Endothelial cell (in vitro differentiated cells): Measurements from ENCODE around the gene FBXO11. TPM values are rescaled to one million over a fixed set of nuclear protein-coding genes. Genes with fewer than 3 reads are reported as not detected.
A peak's percentile ranks its signal among the peaks of the same experiment; 100 is the strongest.

ENCODE experiments used
- DNase-seq: peaks from one replicate; pipeline ENCODE4 v3.0.0; 2021; ENCODE audit warnings: low spot score
- H3K27ac Mint-ChIP-seq: one replicate; pipeline ENCODE4 v1.8.0; 2021; ENCODE audit warnings: mixed read lengths, inconsistent platforms; ENCODE audit not compliant: unreplicated experiment
- H3K27me3 Mint-ChIP-seq: one replicate; pipeline ENCODE4 v1.8.0; 2021; ENCODE audit warnings: mild to moderate bottlenecking, moderate library complexity, mixed read lengths, inconsistent platforms; ENCODE audit not compliant: unreplicated experiment
- H3K36me3 Mint-ChIP-seq: one replicate; pipeline ENCODE4 v1.8.0; 2021; ENCODE audit warnings: mild to moderate bottlenecking, low read depth, mixed read lengths, inconsistent platforms; ENCODE audit not compliant: unreplicated experiment
- H3K4me1 Mint-ChIP-seq: one replicate; pipeline ENCODE4 v1.8.0; 2021; ENCODE audit warnings: mild to moderate bottlenecking, mixed read lengths, inconsistent platforms; ENCODE audit not compliant: unreplicated experiment
- H3K4me3 Mint-ChIP-seq: one replicate; pipeline ENCODE4 v1.8.0; 2021; ENCODE audit warnings: mild to moderate bottlenecking, mixed read lengths, inconsistent platforms; ENCODE audit not compliant: unreplicated experiment
- H3K9me3 Mint-ChIP-seq: one replicate; pipeline ENCODE4 v1.8.0; 2021; ENCODE audit warnings: mixed read lengths, inconsistent platforms; ENCODE audit not compliant: unreplicated experiment
- total RNA-seq: library from RNA; stranded (reverse); fragmentation: NEBNext Ultra II Directional; extraction: Animal tissue kit (Norgen Biotek cat#: 25700); gene quantifications from one replicate; pipeline ENCODE4 v1.2.1, GENCODE V29; 2021; ENCODE audit not compliant: unreplicated experiment
- TF ChIP-seq, protein P1 (sequence below): fragments of 200-600 bp; sonication (generic); IDR thresholded peaks from one replicate; pipeline ENCODE4 v1.5.0; 2021; ENCODE audit warnings: antibody characterized with exemption; ENCODE audit not compliant: unreplicated experiment

The FBXO11 gene
- total RNA-seq, 1 donor from 2014 or later: 84.6 TPM

DNA sequence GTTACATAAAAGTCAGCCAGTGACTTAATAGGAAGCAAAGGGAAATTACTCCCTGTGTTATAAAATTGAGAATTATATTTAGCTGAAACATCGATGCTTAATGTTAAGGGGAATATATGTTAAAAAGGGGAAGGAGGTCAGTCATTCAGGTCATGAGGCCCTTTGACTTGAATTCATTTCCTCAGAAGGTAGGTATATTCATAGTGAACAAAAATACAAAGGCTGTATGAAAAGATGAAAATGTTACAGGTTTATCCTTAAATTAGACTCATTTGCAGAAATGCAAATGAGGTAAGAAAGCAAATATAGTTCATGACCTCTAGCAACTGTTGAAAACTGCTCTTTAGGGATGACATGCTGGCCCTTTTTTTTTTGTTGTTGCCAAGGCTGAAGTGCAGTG is 102.5 kb downstream of the FBXO11 start:
- H3K27ac Mint-ChIP-seq: no peak overlapping the region
- H3K4me3 Mint-ChIP-seq: peak overlapping the region; percentile 86
- H3K4me1 Mint-ChIP-seq: peaks cover 10% of the 10 kb centered on the region
- no peaks in the 10 kb centered on the region for H3K9me3 Mint-ChIP-seq
- DNase-seq: no peak
- TF ChIP-seq, protein P1, sequence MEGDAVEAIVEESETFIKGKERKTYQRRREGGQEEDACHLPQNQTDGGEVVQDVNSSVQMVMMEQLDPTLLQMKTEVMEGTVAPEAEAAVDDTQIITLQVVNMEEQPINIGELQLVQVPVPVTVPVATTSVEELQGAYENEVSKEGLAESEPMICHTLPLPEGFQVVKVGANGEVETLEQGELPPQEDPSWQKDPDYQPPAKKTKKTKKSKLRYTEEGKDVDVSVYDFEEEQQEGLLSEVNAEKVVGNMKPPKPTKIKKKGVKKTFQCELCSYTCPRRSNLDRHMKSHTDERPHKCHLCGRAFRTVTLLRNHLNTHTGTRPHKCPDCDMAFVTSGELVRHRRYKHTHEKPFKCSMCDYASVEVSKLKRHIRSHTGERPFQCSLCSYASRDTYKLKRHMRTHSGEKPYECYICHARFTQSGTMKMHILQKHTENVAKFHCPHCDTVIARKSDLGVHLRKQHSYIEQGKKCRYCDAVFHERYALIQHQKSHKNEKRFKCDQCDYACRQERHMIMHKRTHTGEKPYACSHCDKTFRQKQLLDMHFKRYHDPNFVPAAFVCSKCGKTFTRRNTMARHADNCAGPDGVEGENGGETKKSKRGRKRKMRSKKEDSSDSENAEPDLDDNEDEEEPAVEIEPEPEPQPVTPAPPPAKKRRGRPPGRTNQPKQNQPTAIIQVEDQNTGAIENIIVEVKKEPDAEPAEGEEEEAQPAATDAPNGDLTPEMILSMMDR: no peak
- peaks cover 64% of the 10 kb centered on the region for H3K36me3 Mint-ChIP-seq
- H3K27me3 Mint-ChIP-seq: no peaks in the 10 kb centered on the region

DNA sequence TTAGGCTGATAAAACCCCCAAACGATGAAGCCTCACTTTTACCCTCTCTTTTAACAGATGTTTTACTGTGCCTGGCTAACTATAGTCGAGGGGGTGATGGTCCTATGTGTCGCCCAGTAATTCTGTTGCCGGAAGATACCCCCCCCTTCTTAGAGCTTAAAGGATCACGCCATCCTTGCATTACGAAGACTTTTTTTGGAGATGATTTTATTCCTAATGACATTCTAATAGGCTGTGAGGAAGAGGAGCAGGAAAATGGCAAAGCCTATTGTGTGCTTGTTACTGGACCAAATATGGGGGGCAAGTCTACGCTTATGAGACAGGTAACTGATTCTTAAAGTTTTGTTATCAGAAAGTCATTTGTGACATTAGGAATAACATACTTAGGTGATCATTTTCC is 102.9 kb downstream of the FBXO11 start:
- TF ChIP-seq, protein P1: no peak
- H3K27ac Mint-ChIP-seq: no peak overlapping the region
- H3K4me3 Mint-ChIP-seq: peak overlapping the region; percentile 86
- no peaks in the 10 kb centered on the region for H3K27me3 Mint-ChIP-seq
- H3K4me1 Mint-ChIP-seq: peaks cover 14% of the 10 kb centered on the region
- H3K36me3 Mint-ChIP-seq: peaks cover 68% of the 10 kb centered on the region
- H3K9me3 Mint-ChIP-seq: no peaks in the 10 kb centered on the region
- DNase-seq: no peak

DNA sequence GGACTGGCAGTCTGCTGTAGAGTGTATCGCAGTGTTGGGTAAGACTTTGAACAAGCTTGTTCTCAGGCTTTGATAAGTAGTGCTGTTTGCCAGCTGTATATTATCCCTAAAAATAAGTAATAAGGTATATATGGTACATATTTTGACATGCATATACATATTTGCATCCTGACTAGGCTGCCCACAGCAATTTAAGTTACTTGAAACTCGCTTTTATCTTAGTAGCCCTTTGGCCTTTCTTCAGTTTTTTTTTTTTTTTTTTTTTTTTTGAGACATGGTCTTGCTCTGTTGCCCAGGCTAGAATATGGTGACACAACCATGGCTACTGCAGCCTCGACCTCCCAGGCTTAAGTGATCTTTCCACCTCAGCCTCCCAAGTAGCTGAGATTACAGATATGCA is 105.2 kb downstream of the FBXO11 start:
- TF ChIP-seq, protein P1: no peak
- Mint-ChIP-seq H3K36me3 (peaks cover 71% of the 10 kb centered on the region), H3K4me3 (peak overlapping the region; percentile 42), H3K9me3 (no peaks in the 10 kb centered on the region), H3K4me1 (peaks cover 21% of the 10 kb centered on the region), H3K27me3 (peaks cover 1% of the 10 kb centered on the region), H3K27ac (no peak overlapping the region)
- DNase-seq: no peak

DNA sequence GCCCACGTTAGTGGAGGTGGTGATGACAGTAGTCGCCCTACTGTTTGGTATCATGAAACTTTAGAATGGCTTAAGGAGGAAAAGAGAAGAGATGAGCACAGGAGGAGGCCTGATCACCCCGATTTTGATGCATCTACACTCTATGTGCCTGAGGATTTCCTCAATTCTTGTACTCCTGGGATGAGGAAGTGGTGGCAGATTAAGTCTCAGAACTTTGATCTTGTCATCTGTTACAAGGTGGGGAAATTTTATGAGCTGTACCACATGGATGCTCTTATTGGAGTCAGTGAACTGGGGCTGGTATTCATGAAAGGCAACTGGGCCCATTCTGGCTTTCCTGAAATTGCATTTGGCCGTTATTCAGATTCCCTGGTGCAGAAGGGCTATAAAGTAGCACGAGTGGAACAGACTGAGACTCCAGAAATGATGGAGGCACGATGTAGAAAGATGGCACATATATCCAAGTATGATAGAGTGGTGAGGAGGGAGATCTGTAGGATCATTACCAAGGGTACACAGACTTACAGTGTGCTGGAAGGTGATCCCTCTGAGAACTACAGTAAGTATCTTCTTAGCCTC is 107.2 kb downstream of the FBXO11 start:
- no peaks in the 10 kb centered on the region for H3K9me3 Mint-ChIP-seq
- DNase-seq: no peak
- peaks cover 78% of the 10 kb centered on the region for H3K36me3 Mint-ChIP-seq
- H3K4me1 Mint-ChIP-seq: peaks cover 21% of the 10 kb centered on the region
- peak overlapping the region; percentile 61 for H3K27ac Mint-ChIP-seq
- TF ChIP-seq, protein P1: no peak
- peak overlapping the region; percentile 75 for H3K4me3 Mint-ChIP-seq
- peaks cover 1% of the 10 kb centered on the region for H3K27me3 Mint-ChIP-seq

DNA sequence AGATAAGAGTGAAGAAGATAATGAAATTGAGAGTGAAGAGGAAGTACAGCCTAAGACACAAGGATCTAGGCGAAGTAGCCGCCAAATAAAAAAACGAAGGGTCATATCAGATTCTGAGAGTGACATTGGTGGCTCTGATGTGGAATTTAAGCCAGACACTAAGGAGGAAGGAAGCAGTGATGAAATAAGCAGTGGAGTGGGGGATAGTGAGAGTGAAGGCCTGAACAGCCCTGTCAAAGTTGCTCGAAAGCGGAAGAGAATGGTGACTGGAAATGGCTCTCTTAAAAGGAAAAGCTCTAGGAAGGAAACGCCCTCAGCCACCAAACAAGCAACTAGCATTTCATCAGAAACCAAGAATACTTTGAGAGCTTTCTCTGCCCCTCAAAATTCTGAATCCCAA is 107.7 kb downstream of the FBXO11 start:
- H3K9me3 Mint-ChIP-seq: no peaks in the 10 kb centered on the region
- peak overlapping the region; percentile 82 for H3K27ac Mint-ChIP-seq
- peaks cover 74% of the 10 kb centered on the region for H3K36me3 Mint-ChIP-seq
- H3K4me1 Mint-ChIP-seq: peaks cover 21% of the 10 kb centered on the region
- TF ChIP-seq, protein P1: no peak
- DNase-seq: no peak
- peaks cover 1% of the 10 kb centered on the region for H3K27me3 Mint-ChIP-seq
- peak overlapping the region; percentile 35 for H3K4me3 Mint-ChIP-seq
